HG02970 (cell line): ENCODE data around the gene CEP152.

Experiments used
- ATAC-seq: cut with Tn5 transposase; IDR thresholded peaks from one replicate; pipeline ENCODE4 v1.9.1; 2021; ENCODE audit warnings: mild to moderate bottlenecking, moderate library complexity, moderate number of reproducible peaks; ENCODE audit not compliant: unreplicated experiment, low FRiP score

Gene CEP152

GRCh38 chr15:48712546-48712945, 98.3 kb downstream of the CEP152 start:
- ATAC-seq = no peak

GRCh38 chr15:48710952-48711495, 99.8 kb downstream of the CEP152 start:
- ATAC-seq = no peak

GRCh38 chr15:48708641-48709040, 102.2 kb downstream of the CEP152 start:
- ATAC-seq = no peak

GRCh38 chr15:48705381-48705780, 105.5 kb downstream of the CEP152 start:
- ATAC-seq = no peak

GRCh38 chr15:48703544-48703943, 107.3 kb downstream of the CEP152 start:
- ATAC-seq = no peak

GRCh38 chr15:48702569-48703236, 108.2 kb downstream of the CEP152 start:
- ATAC-seq = no peak

- no peak for ATAC-seq
Observed at GRCh38 chr15:48696627-48697312, 114.1 kb downstream of the CEP152 start.

- ATAC-seq = no peak
Observed at GRCh38 chr15:48695827-48696573, 114.9 kb downstream of the CEP152 start.

- ATAC-seq = no peak
Observed at GRCh38 chr15:48695088-48695826, 115.6 kb downstream of the CEP152 start.

- no peak for ATAC-seq
Observed at GRCh38 chr15:48693484-48693883, 117.4 kb downstream of the CEP152 start.

- ATAC-seq = no peak
Observed at GRCh38 chr15:48688493-48688892, 122.4 kb downstream of the CEP152 start.
